Measurements from ENCODE around the gene ESYT2.

GRCh38 chr7:158779061-158780000 lies 50.0 kb downstream of the ESYT2 start:
- no peak for TF ChIP-seq CTCF (IDR thresholded peaks at IDR 0.05; ENCODE audit: poor library complexity)
- TF ChIP-seq EZH2 (IDR thresholded peaks at IDR 0.05; ENCODE audit: borderline replicate concordance) = no peak
- no peak for TF ChIP-seq EZH2phosphoT487 (IDR thresholded peaks at IDR 0.05; ENCODE audit: low read depth, severe bottlenecking, unreplicated experiment)

Data from hepatocyte (in vitro differentiated cells).